Ovary (tissue), 9 donors: ENCODE results near the gene CFAP70. TPM values are rescaled to one million over a fixed set of nuclear protein-coding genes. Genes with fewer than 3 reads are reported as not detected.

Source experiments
- DNase-seq, 5 donors: peaks; one replicate each; pipeline ENCODE4 v3.0.0-alpha.2; 2019 to 2020
- H3K27ac ChIP-seq, 2 donors: fragments of 200-600 bp; one replicate each; pipeline versions ENCODE4 v1.5.1 to v1.8.0; 2019 to 2022
- H3K27me3 ChIP-seq: fragments of 200-600 bp; one replicate; pipeline ENCODE4 v1.8.0; 2022
- H3K36me3 ChIP-seq: fragments of 200-600 bp; sonication (generic); one replicate; pipeline ENCODE4 v1.5.1; 2019
- H3K4me1 ChIP-seq: one replicate; pipeline ENCODE4 v1.8.1; 2013; ENCODE audit warnings: mild to moderate bottlenecking, moderate library complexity; ENCODE audit not compliant: insufficient read depth
- H3K4me3 ChIP-seq: fragments of 200-600 bp; sonication (generic); one replicate; pipeline ENCODE4 v1.5.1; 2017
- H3K9me3 ChIP-seq, 2 donors: fragments of 200-600 bp in 1 of 2; sonication (generic) in 1 of 2; one replicate each; pipeline versions ENCODE4 v1.5.1 to v1.8.1; 2013 to 2019; ENCODE audit warnings: mild to moderate bottlenecking in 1 of 2, moderate library complexity in 1 of 2
- EP300 ChIP-seq: sonication (generic); formaldehyde crosslinking; IDR thresholded peaks from one replicate; pipeline ENCODE4 v1.6.1; 2017; ENCODE audit warnings: antibody characterized with exemption
- POLR2A ChIP-seq: fragments of 450-650 bp; IDR thresholded peaks from one replicate; pipeline ENCODE4 v1.6.1; 2017; ENCODE audit warnings: antibody characterized with exemption, mild to moderate bottlenecking, moderate library complexity
- WGBS, 3 donors: extraction: QIAGEN DNeasy Blood & Tissue Kit in 1 of 3; methylation state at CpG; one replicate each; pipeline versions ENCODE4 v1.1.5 to v1.1.7; 2013 to 2017; 5-methylcytosine and 5-hydroxymethylcytosine counted together
- intact Hi-C, 4 donors: fragments of 100-400 bp; cut with DNase I; formaldehyde crosslinking; loops; one replicate each; pipeline versions ENCODE4 v1.11.0 to v1.15.1; 2022 to 2023
- polyA plus RNA-seq, 2 donors: library from polyadenylated mRNA; stranded (reverse); fragments of 200-250 nt in 1 of 2; fragments of 350-450 nt in 1 of 2; fragmentation: Illumina TruSeq in 1 of 2; extraction: RNeasy Lipid Tissue Mini Kit (QIAGEN cat#74804) in 1 of 2; gene quantifications; one replicate each; pipeline ENCODE4 v1.2.3, GENCODE V29; 2013 to 2014
- small RNA-seq: library from RNA; depleted of rRNA; stranded (forward); fragments of <200 nt; gene quantifications from one replicate; pipeline ENCODE3, GENCODE V24; 2016
- total RNA-seq, 7 donors: library from RNA; depleted of rRNA in 2 of 7; stranded (reverse); fragments of >200 nt in 2 of 7; fragmentation: NEBNext Ultra II Directional in 3 of 7; extraction: Animal tissue kit (Norgen Biotek cat#: 25700) in 3 of 7; gene quantifications; one replicate each; pipeline versions ENCODE4 v1.1.0 to v1.2.4, GENCODE V29; 2016 to 2023
- TF ChIP-seq, protein P1 (sequence below), 3 donors: fragments of 450-650 bp in 2 of 3; fragments of 200-600 bp in 1 of 3; IDR thresholded peaks; one replicate each; pipeline versions ENCODE4 v1.5.1 to v1.8.0; 2016 to 2022; ENCODE audit warnings: antibody characterized with exemption in 3 of 3, mild to moderate bottlenecking in 1 of 3
- donor health status: DM: no; HTN: no; CAD: no; lungs with moderate emphysema.
- donor health status: DM: no; HTN: no; CAD: no.
- donor health status: Bipolar disorder and iron deficiency.
- donor health status: DM: yes; HTN: yes; CAD: no.
- donor health status: DM: no; HTN: no; CAD: no.
- donor health status: DM: yes; HTN: yes; CAD: no.

Gene CFAP70
- total and polyA plus RNA-seq, 9 donors = 1.8 to 36.9 (median 3.8) TPM

DNA sequence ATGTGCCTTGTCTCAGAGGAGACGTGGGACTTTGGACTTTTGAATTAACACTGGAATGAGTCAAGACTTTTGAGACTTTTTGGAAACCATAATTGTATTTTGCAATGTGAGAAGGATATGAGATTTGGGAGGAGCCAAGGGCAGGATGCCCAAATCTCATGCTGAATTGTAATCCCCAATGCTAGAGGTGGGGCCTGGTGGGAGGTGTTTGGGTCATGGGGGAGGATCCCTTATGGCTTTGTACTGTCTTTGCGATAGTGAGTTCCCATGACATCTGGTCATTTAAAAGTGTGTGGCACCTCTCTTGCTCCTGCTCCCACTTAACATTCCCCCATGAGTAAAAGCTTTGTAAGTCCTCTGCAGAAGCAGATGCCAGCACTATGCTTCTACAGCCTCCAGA lies 150.8 kb downstream of the CFAP70 start:
- no peak overlapping the region for H3K4me3 ChIP-seq
- intact Hi-C loops = no loop called here
- no peaks in the 10 kb centered on the region for H3K9me3 ChIP-seq
- no peaks in the 10 kb centered on the region for H3K4me1 ChIP-seq
- H3K36me3 ChIP-seq = no peaks in the 10 kb centered on the region
- TF ChIP-seq POLR2A (no peak), EP300 (no peak)
- TF ChIP-seq, protein P1, sequence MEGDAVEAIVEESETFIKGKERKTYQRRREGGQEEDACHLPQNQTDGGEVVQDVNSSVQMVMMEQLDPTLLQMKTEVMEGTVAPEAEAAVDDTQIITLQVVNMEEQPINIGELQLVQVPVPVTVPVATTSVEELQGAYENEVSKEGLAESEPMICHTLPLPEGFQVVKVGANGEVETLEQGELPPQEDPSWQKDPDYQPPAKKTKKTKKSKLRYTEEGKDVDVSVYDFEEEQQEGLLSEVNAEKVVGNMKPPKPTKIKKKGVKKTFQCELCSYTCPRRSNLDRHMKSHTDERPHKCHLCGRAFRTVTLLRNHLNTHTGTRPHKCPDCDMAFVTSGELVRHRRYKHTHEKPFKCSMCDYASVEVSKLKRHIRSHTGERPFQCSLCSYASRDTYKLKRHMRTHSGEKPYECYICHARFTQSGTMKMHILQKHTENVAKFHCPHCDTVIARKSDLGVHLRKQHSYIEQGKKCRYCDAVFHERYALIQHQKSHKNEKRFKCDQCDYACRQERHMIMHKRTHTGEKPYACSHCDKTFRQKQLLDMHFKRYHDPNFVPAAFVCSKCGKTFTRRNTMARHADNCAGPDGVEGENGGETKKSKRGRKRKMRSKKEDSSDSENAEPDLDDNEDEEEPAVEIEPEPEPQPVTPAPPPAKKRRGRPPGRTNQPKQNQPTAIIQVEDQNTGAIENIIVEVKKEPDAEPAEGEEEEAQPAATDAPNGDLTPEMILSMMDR (IDR thresholded peaks at IDR 0.05) = no peak
- H3K27ac ChIP-seq = no peak overlapping the region
- H3K27me3 ChIP-seq = no peaks in the 10 kb centered on the region
- 81 to 84% (median 83%) methylated on average over 2 of the region's 2 CpGs for WGBS, 3 donors
- DNase-seq = no peak

DNA sequence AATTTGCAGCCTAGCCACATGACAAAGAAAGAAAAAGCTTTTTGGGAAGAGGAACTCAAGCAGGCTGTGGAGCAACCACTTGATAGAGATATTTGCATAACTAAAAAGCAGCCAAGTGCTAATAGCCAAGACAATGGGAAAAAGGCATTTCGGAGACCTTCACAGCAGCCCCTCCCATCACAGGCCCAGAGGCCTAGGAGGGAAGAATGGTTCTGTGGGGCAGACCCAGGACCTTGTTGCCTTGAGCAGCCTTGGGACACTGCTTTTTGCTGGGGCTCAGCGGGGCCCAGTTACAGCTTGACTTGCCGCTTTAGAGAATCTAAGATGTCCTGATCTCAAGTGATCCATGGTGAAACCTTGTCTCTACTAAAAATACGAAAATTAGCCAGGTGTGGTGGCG lies 152.3 kb downstream of the CFAP70 start:
- intact Hi-C loops = no loop called here
- Histone ChIP-seq H3K27ac (no peak overlapping the region), H3K36me3 (no peaks in the 10 kb centered on the region), H3K4me1 (no peaks in the 10 kb centered on the region), H3K27me3 (no peaks in the 10 kb centered on the region), H3K4me3 (no peak overlapping the region), H3K9me3 (no peaks in the 10 kb centered on the region)
- no peak for DNase-seq
- whole genome bisulfite sequencing, 3 donors = 98 to 99% (median 99%) methylated on average over 5 of the region's 5 CpGs
- TF ChIP-seq EP300 = no peak
- TF ChIP-seq POLR2A = no peak
- TF ChIP-seq, protein P1 (IDR thresholded peaks at IDR 0.05) = no peak

DNA sequence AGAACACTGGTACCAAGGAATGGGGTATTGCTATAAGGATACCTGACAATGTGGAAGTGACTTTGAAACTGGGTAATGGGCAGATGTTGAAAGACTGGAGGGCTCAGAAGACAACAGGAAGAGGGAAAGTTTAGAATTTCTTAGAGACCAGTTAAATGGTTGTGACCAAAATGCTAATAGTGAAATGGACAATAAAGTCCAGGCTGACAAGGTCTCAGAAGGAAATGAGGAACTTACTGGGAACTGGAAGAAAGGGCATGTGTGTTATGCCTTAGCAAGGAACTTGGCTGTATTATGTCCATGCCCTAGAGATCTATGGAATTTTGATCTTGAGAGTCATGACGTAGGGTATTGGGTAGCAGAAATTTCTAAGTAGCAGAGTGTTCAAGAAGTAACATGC lies 152.8 kb downstream of the CFAP70 start:
- DNase-seq = no peak
- no peak for TF ChIP-seq POLR2A
- TF ChIP-seq, protein P1 (IDR thresholded peaks at IDR 0.05) = no peak
- TF ChIP-seq EP300 = no peak
- 98 to 100% (median 100%) methylated on average over 1 of the region's 1 CpG for WGBS, 3 donors
- H3K27me3 ChIP-seq = no peaks in the 10 kb centered on the region
- no peaks in the 10 kb centered on the region for H3K9me3 ChIP-seq
- no peak overlapping the region for H3K27ac ChIP-seq
- H3K4me3 ChIP-seq = no peak overlapping the region
- intact Hi-C loops = no loop called here
- no peaks in the 10 kb centered on the region for H3K4me1 ChIP-seq
- H3K36me3 ChIP-seq = no peaks in the 10 kb centered on the region

DNA sequence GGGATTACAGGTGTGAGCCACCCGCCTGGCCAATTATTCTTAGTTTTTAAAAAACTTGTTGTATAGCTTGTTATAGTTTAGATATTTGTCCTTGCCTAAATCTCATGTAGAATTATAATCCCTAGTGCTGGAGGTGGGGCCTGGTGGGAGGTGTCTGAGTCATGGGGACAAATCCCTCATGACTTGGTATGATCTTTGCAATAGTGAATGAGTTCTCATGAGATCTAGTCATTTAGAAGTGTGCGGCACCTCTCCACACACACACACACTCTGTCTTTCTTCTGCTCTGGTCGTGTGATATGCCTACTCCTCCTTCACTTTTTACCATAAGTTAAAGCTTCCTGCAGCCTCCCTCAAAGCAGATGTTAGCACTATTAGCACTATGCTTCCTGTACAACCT lies 153.6 kb downstream of the CFAP70 start:
- Histone ChIP-seq H3K36me3 (no peaks in the 10 kb centered on the region), H3K4me3 (no peak overlapping the region), H3K9me3 (no peaks in the 10 kb centered on the region), H3K27me3 (no peaks in the 10 kb centered on the region), H3K4me1 (no peaks in the 10 kb centered on the region), H3K27ac (no peak overlapping the region)
- TF ChIP-seq, protein P1 (IDR thresholded peaks at IDR 0.05) = no peak
- no peak for TF ChIP-seq EP300
- 91 to 95% (median 91%) methylated on average over 3 of the region's 3 CpGs for WGBS, 3 donors
- no peak for DNase-seq
- intact Hi-C loops = no loop called here

Small RNAs within 50 kb of the gene (small RNA-seq; reads per million reads assigned to genes)
- gene RF00019 (not detected), gene RNU6-833P (not detected)

Other genes with a start within 250 kb of the CFAP70 start
- gene NUDT13, start 248.4 kb downstream of the CFAP70 start, total RNA-seq = 1 to 10 TPM in 6 of 7 donors, under 1 TPM in 1; 0.86 to 1.9 (median 1.5) TPM
- 1 to 10 TPM; 1.9 to 2.6 TPM for gene NUDT13, start 248.4 kb downstream of the CFAP70 start, polyA plus RNA-seq
- 10 to 100 TPM; 21.6 to 26.9 (median 22.8) TPM for gene ECD, start 190.9 kb downstream of the CFAP70 start, total RNA-seq
- gene ECD, start 190.9 kb downstream of the CFAP70 start, polyA plus RNA-seq = 10 to 100 TPM; 14.7 to 28.2 TPM
- gene FAM149B1, start 190.7 kb downstream of the CFAP70 start, total RNA-seq = 10 to 100 TPM; 11.7 to 27.8 (median 23.2) TPM
- gene FAM149B1, start 190.7 kb downstream of the CFAP70 start, polyA plus RNA-seq = 10 to 100 TPM; 14.4 to 34.8 TPM
- 10 to 100 TPM; 14.5 to 24.3 (median 16.4) TPM for gene DNAJC9, start 111.6 kb downstream of the CFAP70 start, total RNA-seq
- gene DNAJC9, start 111.6 kb downstream of the CFAP70 start, polyA plus RNA-seq = 10 to 100 TPM; 13.3 to 16.7 TPM
- gene MRPS16, start 106.2 kb downstream of the CFAP70 start, total RNA-seq = 100 to 1,000 TPM in 1 of 7 donors, 10 to 100 TPM in 6; 26.3 to 101 (median 59.4) TPM
- 10 to 100 TPM; 35.0 to 49.8 TPM for gene MRPS16, start 106.2 kb downstream of the CFAP70 start, polyA plus RNA-seq
- 100 to 1,000 TPM in 5 of 7 donors, 10 to 100 TPM in 2; 56.3 to 131 (median 115) TPM for gene ANXA7, start 55.2 kb upstream of the CFAP70 start, total RNA-seq
- gene ANXA7, start 55.2 kb upstream of the CFAP70 start, polyA plus RNA-seq = 100 to 1,000 TPM in 1 of 2 donors, 10 to 100 TPM in 1; 78.9 to 130 TPM
- gene MSS51, start 74.7 kb upstream of the CFAP70 start, total RNA-seq = 1 to 10 TPM; 1.1 to 3.5 (median 2.2) TPM
- gene MSS51, start 74.7 kb upstream of the CFAP70 start, polyA plus RNA-seq = 1 to 10 TPM; 1.3 to 1.5 TPM
- 10 to 100 TPM; 36.8 to 59.9 (median 55.0) TPM for gene PPP3CB, start 137.2 kb upstream of the CFAP70 start, total RNA-seq
- 10 to 100 TPM; 31.2 to 78.2 TPM for gene PPP3CB, start 137.2 kb upstream of the CFAP70 start, polyA plus RNA-seq
- 10 to 100 TPM; 29.0 to 72.7 (median 33.1) TPM for gene USP54, start 232.5 kb upstream of the CFAP70 start, total RNA-seq
- gene USP54, start 232.5 kb upstream of the CFAP70 start, polyA plus RNA-seq = 10 to 100 TPM in 1 of 2 donors, 1 to 10 TPM in 1; 8.0 to 27.8 TPM